ENCODE data around the gene ZMAT3. TPM values are rescaled to one million over a fixed set of nuclear protein-coding genes. Genes with fewer than 3 reads are reported as not detected.
"Not testable (repeated sequence)": the region's sequence is repeated elsewhere in the genome, so short reads cannot be mapped to it uniquely, and the experiment has no call there.

The ZMAT3 gene, protein sequence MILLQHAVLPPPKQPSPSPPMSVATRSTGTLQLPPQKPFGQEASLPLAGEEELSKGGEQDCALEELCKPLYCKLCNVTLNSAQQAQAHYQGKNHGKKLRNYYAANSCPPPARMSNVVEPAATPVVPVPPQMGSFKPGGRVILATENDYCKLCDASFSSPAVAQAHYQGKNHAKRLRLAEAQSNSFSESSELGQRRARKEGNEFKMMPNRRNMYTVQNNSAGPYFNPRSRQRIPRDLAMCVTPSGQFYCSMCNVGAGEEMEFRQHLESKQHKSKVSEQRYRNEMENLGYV
- 5.3 TPM for polyA plus RNA-seq
- long read RNA-seq, donor 1 = 0 reads
- long read RNA-seq, donor 2, full-length matches to known transcripts = 2 of 2 reads
- long read RNA-seq, donor 2, partial matches to known transcripts = 0 of 2 reads
- long read RNA-seq, donor 2, other reads (novel, unspliced or antisense) = 0 of 2 reads
- long read RNA-seq, donor 3 = 0 reads
- long read RNA-seq, donor 4 = 0 reads
- long read RNA-seq, donor 5 = 0 reads
- long read RNA-seq, donor 6, full-length matches to known transcripts = 1 of 1 reads
- long read RNA-seq, donor 6, partial matches to known transcripts = 0 of 1 reads
- long read RNA-seq, donor 6, other reads (novel, unspliced or antisense) = 0 of 1 reads
- long read RNA-seq, donor 7 = 0 reads
- long read RNA-seq, donor 8 = 0 reads
- long read RNA-seq, donor 9 = 0 reads
- long read RNA-seq, donor 10, full-length matches to known transcripts = 1 of 1 reads
- long read RNA-seq, donor 10, partial matches to known transcripts = 0 of 1 reads
- long read RNA-seq, donor 10, other reads (novel, unspliced or antisense) = 0 of 1 reads
- long read RNA-seq, donor 11, full-length matches to known transcripts = 1 of 1 reads
- long read RNA-seq, donor 11, partial matches to known transcripts = 0 of 1 reads
- long read RNA-seq, donor 11, other reads (novel, unspliced or antisense) = 0 of 1 reads

DNA sequence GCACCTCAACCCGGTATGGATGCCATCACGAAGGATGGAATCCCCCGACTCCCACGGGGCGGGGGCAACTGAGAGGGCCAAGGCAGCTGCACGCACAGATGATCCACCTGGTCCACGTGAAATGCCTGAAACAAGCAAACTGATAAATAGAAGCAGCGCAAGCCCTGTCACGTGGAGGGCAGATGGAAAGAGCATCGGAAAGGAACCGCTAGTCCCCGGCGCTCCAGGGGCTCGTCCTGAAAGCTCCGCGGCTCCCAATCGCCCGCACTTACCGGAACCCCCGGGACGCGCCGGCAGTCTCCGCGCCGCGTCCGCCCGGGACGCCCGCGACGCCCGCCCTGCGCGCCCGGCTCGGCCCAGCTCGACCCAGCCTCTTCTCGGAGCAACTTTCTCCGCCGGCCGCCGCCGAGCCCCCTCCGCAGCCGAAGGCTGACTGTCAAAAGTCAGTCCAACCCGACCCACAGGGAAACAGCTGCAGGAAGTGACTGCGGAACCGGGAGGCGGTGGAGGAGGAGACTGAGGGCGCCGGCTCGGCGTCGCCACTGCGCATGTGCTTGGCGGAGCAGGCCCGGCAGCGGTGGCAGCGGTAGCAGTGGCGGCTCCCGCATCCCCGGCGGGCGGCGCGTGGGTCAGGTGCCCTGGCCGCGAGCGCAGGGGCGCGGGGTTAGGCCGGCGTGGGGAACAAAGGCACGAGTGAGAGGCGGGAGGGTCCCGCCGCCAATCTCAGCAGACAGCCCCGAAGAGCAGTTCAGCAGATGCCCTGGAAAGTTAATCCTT is at the start of gene ZMAT3:
TSS of gene ZMAT3 (minus strand) at position 487 of the 777 bp plus-strand sequence. CDS start 4,057 bp downstream, outside the sequence.
- Histone ChIP-seq H3K9me3 (ENCODE audit: control insufficient read depth, low read depth, low read length) (no peaks in the 10 kb centered on the region), H3K27me3 (ENCODE audit: control insufficient read depth, insufficient read depth, low read length) (no peaks in the 10 kb centered on the region), H3K4me3 (ENCODE audit: low read length) (peak within 1 kb of the TSS; percentile 77), H3K36me3 (ENCODE audit: control insufficient read depth, insufficient read depth, low read length) (peaks cover 3% of the 10 kb centered on the region), H3K4me1 (ENCODE audit: control insufficient read depth, insufficient read depth, low read length) (no peaks in the 10 kb centered on the region), H3K27ac (ENCODE audit: low read length) (peak within 1 kb of the TSS; percentile 60)
- DNase-seq = peak; percentile 79 to 86
- no CpG with 5 or more reads among the region's 80 CpGs for WGBS (ENCODE audit: insufficient coverage, low lambda C conversion rate)

DNA sequence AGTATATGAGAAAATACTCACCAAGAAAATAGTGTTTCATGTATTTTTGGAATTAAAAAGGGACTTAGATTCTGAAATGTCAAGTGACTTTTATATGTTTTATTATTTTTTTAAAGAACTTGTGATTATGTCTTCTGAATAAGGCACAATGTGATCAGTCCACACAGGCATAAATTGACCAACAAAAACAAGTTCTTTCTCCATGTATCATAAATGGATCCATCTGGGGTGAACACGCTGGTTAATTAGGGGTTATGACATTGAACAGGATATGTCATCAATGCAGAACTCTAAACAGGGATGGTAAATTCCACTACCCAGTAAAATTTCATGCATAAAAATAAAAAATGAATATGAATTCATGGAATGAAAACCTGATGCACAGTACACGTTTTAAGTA is 45.2 kb upstream of the ZMAT3 start:
- H3K27ac ChIP-seq (ENCODE audit: low read length) = no peak overlapping the region
- no peaks in the 10 kb centered on the region for H3K9me3 ChIP-seq (ENCODE audit: control insufficient read depth, low read depth, low read length)
- H3K36me3 ChIP-seq (ENCODE audit: control insufficient read depth, insufficient read depth, low read length) = no peaks in the 10 kb centered on the region
- DNase-seq = no peak
- no peaks in the 10 kb centered on the region for H3K4me1 ChIP-seq (ENCODE audit: control insufficient read depth, insufficient read depth, low read length)
- 63% methylated on average over 1 of the region's 2 CpGs for WGBS (ENCODE audit: insufficient coverage, low lambda C conversion rate)
- H3K27me3 ChIP-seq (ENCODE audit: control insufficient read depth, insufficient read depth, low read length) = no peaks in the 10 kb centered on the region
- no peak overlapping the region for H3K4me3 ChIP-seq (ENCODE audit: low read length)

DNA sequence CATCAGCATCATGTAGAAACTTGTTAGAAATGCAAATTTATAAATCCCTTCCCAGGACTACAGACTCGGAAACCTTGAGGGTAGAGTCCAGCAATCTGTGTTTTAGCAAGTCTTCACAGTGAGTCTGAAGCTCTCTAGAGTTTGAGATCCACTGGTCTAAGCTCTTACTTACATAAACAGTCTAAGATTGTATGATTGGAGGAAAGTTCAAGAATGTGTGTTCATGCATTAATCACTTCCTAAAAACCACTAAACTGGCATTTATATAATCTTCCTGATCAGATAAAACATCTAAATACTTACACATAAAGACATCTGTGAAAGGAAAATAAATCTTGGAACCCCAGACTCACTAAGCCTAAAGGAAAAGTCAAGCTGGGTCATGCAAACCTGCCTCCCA is 43.8 kb upstream of the ZMAT3 start:
- H3K36me3 ChIP-seq (ENCODE audit: control insufficient read depth, insufficient read depth, low read length); H3K4me1 ChIP-seq (ENCODE audit: control insufficient read depth, insufficient read depth, low read length); H3K4me3 ChIP-seq (ENCODE audit: low read length); DNase-seq; H3K27me3 ChIP-seq (ENCODE audit: control insufficient read depth, insufficient read depth, low read length); H3K27ac ChIP-seq (ENCODE audit: low read length); H3K9me3 ChIP-seq (ENCODE audit: control insufficient read depth, low read depth, low read length): not testable (repeated sequence)
- no CpG with 5 or more reads among the region's 1 CpG for WGBS (ENCODE audit: insufficient coverage, low lambda C conversion rate)

DNA sequence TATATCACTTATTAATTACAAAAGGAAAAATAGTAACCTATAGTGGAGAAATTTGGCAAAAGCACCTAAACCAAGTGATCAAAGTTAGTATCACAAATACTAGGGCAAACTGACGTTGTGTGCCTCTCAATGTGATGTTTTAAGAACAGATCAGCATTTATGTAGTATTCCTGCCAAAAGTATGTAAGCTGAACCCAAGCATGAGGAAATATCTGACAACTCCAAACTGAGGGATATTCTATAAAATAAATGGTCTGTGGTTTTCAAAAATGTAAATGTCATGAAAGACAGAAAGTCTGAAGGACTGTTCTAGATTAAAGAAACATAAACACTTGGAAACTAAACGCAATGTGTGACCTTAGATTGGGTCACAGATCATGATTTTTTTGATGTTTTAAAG is 42.3 kb upstream of the ZMAT3 start:
- 70% methylated on average over 1 of the region's 2 CpGs for WGBS (ENCODE audit: insufficient coverage, low lambda C conversion rate)
- no peak for DNase-seq
- H3K4me3 ChIP-seq (ENCODE audit: low read length) = no peak overlapping the region
- no peaks in the 10 kb centered on the region for H3K27me3 ChIP-seq (ENCODE audit: control insufficient read depth, insufficient read depth, low read length)
- no peaks in the 10 kb centered on the region for H3K4me1 ChIP-seq (ENCODE audit: control insufficient read depth, insufficient read depth, low read length)
- no peaks in the 10 kb centered on the region for H3K9me3 ChIP-seq (ENCODE audit: control insufficient read depth, low read depth, low read length)
- H3K36me3 ChIP-seq (ENCODE audit: control insufficient read depth, insufficient read depth, low read length) = no peaks in the 10 kb centered on the region
- H3K27ac ChIP-seq (ENCODE audit: low read length) = no peak overlapping the region

DNA sequence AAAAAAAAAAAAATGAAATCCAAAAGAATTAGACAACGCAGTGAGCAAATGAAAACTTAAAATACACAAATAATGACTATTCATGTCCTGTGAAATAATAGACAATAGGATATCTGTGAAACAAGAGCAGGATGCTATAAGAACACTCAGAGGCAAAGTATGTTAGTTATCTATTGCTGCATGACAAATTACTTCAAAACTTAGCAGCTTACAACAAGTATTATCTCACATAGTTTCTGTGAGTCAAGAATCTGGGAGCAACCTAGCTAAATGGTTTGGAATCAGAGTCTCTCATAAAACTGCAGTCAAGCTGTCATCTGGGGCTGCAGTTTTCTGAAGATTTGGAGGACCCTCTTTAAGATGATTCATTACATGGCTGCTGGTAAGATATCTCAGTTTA is 36.5 kb upstream of the ZMAT3 start:
- no peaks in the 10 kb centered on the region for H3K27me3 ChIP-seq (ENCODE audit: control insufficient read depth, insufficient read depth, low read length)
- no peaks in the 10 kb centered on the region for H3K9me3 ChIP-seq (ENCODE audit: control insufficient read depth, low read depth, low read length)
- DNase-seq = no peak
- H3K27ac ChIP-seq (ENCODE audit: low read length) = no peak overlapping the region
- WGBS (ENCODE audit: insufficient coverage, low lambda C conversion rate) = 100% methylated on average over 1 of the region's 1 CpG
- H3K4me3 ChIP-seq (ENCODE audit: low read length) = no peak overlapping the region
- no peaks in the 10 kb centered on the region for H3K36me3 ChIP-seq (ENCODE audit: control insufficient read depth, insufficient read depth, low read length)
- H3K4me1 ChIP-seq (ENCODE audit: control insufficient read depth, insufficient read depth, low read length) = no peaks in the 10 kb centered on the region

DNA sequence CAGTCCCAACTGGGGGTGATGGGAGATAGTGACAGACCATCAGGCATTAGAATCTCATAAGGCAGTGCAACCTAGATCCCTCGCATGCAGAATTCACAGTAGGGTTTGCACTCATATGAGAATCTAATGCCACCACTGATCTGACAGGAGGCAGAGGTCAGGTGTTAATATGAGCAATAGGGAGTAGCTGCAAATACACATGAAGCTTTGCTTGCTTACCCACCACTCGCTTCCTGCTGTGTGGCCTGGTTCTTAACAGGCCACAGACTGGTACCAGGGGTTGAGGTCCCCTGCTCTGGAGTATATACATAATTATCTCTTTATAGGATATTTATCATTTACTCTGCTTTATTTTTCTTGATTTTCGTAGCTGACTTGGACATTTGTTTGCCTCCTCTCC is 36.0 kb upstream of the ZMAT3 start:
- Histone ChIP-seq H3K4me1 (ENCODE audit: control insufficient read depth, insufficient read depth, low read length) (no peaks in the 10 kb centered on the region), H3K9me3 (ENCODE audit: control insufficient read depth, low read depth, low read length) (no peaks in the 10 kb centered on the region), H3K27me3 (ENCODE audit: control insufficient read depth, insufficient read depth, low read length) (no peaks in the 10 kb centered on the region), H3K36me3 (ENCODE audit: control insufficient read depth, insufficient read depth, low read length) (no peaks in the 10 kb centered on the region), H3K4me3 (ENCODE audit: low read length) (no peak overlapping the region), H3K27ac (ENCODE audit: low read length) (no peak overlapping the region)
- no peak for DNase-seq
- WGBS (ENCODE audit: insufficient coverage, low lambda C conversion rate) = 100% methylated on average over 1 of the region's 3 CpGs

DNA sequence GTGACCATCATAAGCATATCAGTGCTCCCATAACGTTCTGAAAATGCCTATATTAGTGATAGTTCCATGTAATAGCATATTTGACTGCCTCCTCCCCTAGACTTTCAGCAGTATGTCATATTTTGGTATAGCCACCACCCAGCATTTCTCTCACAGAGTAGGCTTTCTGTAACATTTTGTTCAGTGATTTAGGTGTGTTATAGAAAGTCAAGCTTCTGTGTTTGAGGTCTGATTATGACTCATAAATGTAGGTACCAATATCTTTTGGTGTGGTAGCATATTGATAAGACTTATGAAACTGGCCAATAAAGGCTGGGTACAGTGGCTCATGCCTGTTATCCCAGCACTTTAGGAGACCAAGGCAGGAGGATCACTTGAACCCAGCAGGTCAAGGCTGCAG is 34.3 kb upstream of the ZMAT3 start:
- DNase-seq = no peak
- no peaks in the 10 kb centered on the region for H3K36me3 ChIP-seq (ENCODE audit: control insufficient read depth, insufficient read depth, low read length)
- 20% methylated on average over 1 of the region's 1 CpG for WGBS (ENCODE audit: insufficient coverage, low lambda C conversion rate)

DNA sequence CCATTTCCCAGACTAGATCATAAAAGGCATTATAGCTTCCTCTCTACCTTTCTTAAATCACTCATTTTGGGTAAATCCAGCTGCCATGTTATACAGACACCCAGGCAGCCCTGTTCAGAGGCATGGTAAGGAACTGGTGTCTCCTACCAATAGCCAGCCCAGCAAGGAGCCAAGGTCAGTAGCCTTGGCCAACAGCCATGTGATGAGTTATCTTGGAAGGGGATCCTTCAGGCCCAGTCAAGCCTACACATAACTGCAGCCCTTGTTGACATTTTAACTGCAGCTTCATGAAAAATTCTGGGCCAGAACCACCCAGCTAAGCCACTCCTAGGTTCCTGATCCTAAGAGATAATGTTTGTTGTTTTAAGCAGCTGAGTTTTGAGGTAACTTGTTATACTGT is 29.0 kb upstream of the ZMAT3 start:
- Histone ChIP-seq H3K4me1 (ENCODE audit: control insufficient read depth, insufficient read depth, low read length) (no peaks in the 10 kb centered on the region), H3K4me3 (ENCODE audit: low read length) (no peak overlapping the region), H3K36me3 (ENCODE audit: control insufficient read depth, insufficient read depth, low read length) (no peaks in the 10 kb centered on the region), H3K27ac (ENCODE audit: low read length) (no peak overlapping the region), H3K9me3 (ENCODE audit: control insufficient read depth, low read depth, low read length) (no peaks in the 10 kb centered on the region), H3K27me3 (ENCODE audit: control insufficient read depth, insufficient read depth, low read length) (no peaks in the 10 kb centered on the region)
- DNase-seq = no peak

More for the DNA sequence above, 34.3 kb upstream of the ZMAT3 start:
- Histone ChIP-seq H3K27me3 (ENCODE audit: control insufficient read depth, insufficient read depth, low read length) (no peaks in the 10 kb centered on the region), H3K9me3 (ENCODE audit: control insufficient read depth, low read depth, low read length) (no peaks in the 10 kb centered on the region), H3K4me1 (ENCODE audit: control insufficient read depth, insufficient read depth, low read length) (no peaks in the 10 kb centered on the region), H3K4me3 (ENCODE audit: low read length) (no peak overlapping the region), H3K27ac (ENCODE audit: low read length) (no peak overlapping the region)

DNA sequence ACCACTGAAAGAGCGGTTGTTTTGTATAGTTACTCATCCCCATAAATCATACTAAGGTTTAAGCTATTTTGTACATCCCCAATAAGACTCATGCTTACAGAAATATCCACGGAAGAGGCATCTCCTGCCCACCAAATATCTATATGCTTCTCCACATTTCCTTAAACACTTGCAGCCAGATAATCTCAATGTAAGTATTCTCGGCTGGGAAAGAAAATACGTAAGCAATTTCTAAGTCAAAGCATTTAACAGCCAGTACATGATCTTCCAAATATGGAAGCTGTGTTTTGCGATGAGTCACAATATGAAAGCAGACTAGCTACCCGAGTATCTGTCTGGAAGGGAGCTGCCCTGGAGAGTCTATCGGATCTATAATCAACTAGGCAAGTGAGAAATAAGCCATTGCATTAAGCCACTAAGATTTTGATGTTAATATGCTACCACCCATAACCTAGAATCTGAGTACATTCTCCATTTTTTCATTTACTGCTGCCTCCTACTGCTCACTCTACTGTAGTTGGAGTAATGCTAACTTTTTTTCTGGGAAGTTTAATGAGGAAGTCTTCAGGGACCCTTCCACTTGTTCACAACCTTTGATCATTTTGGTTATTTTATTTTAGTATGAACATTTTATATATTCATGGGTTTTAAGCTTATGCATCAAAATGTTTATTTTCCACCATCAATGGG is 26.9 kb upstream of the ZMAT3 start:
- no CpG with 5 or more reads among the region's 7 CpGs for WGBS (ENCODE audit: insufficient coverage, low lambda C conversion rate)
- Histone ChIP-seq H3K4me3 (ENCODE audit: low read length) (no peak overlapping the region), H3K9me3 (ENCODE audit: control insufficient read depth, low read depth, low read length) (no peaks in the 10 kb centered on the region), H3K27ac (ENCODE audit: low read length) (no peak overlapping the region), H3K36me3 (ENCODE audit: control insufficient read depth, insufficient read depth, low read length) (no peaks in the 10 kb centered on the region), H3K4me1 (ENCODE audit: control insufficient read depth, insufficient read depth, low read length) (no peaks in the 10 kb centered on the region), H3K27me3 (ENCODE audit: control insufficient read depth, insufficient read depth, low read length) (no peaks in the 10 kb centered on the region)
- DNase-seq = no peak
